COLO668 (cell line): Measurements from ENCODE around the gene DCLRE1B.

ENCODE experiments used
- DNase-seq: peaks from one replicate; lab custom pipeline; 2025; ENCODE audit not compliant: unreplicated experiment; lab: John Stamatoyannopoulos, UW

The DCLRE1B gene

GRCh38 chr1:113886417-113887401 lies 18.4 kb upstream of the DCLRE1B start:
- no peak for DNase-seq

- DNase-seq, result no peak
Observed at GRCh38 chr1:113887402-113888175, 17.5 kb upstream of the DCLRE1B start, which contains the start of gene BCL2L15. Gene BCL2L15, minus strand, starts transcription at chr1:113887581. Its CDS starts 206 bp downstream, at chr1:113887375.

- DNase-seq, result no peak
Observed at GRCh38 chr1:113890816-113891215, 14.3 kb upstream of the DCLRE1B start.

- DNase-seq, result no peak
Observed at GRCh38 chr1:113891631-113892220, 13.4 kb upstream of the DCLRE1B start.

- DNase-seq, result no peak
Observed at GRCh38 chr1:113893267-113893666, 11.9 kb upstream of the DCLRE1B start.

GRCh38 chr1:113895098-113895497 lies 10.0 kb upstream of the DCLRE1B start:
- DNase-seq, result no peak

GRCh38 chr1:113895961-113896360 lies 9.2 kb upstream of the DCLRE1B start:
- DNase-seq, result no peak

GRCh38 chr1:113898241-113898814 lies 6.8 kb upstream of the DCLRE1B start:
- no peak for DNase-seq

- no peak for DNase-seq
Observed at GRCh38 chr1:113899111-113899510, 6.0 kb upstream of the DCLRE1B start.

- no peak for DNase-seq
Observed at GRCh38 chr1:113901191-113901590, 3.9 kb upstream of the DCLRE1B start.

- DNase-seq, result peak; percentile 27
Observed at GRCh38 chr1:113903501-113904292, 1.4 kb upstream of the DCLRE1B start.

- DNase-seq, result no peak
Observed at GRCh38 chr1:113904293-113904673, 843 bp upstream of the DCLRE1B start.

- DNase-seq, result peak; percentile 52
Observed at GRCh38 chr1:113905435-113905861, 322 bp downstream of the DCLRE1B start.

- no peak for DNase-seq
Observed at GRCh38 chr1:113912594-113913311, 7.6 kb downstream of the DCLRE1B start.

- no peak for DNase-seq
Observed at GRCh38 chr1:113913312-113913668, 8.2 kb downstream of the DCLRE1B start.

GRCh38 chr1:113913887-113914664 lies 8.9 kb downstream of the DCLRE1B start:
- DNase-seq, result no peak

- DNase-seq, result no peak
Observed at GRCh38 chr1:113916974-113917373, 11.8 kb downstream of the DCLRE1B start.

- DNase-seq, result no peak
Observed at GRCh38 chr1:113917400-113918082, 12.4 kb downstream of the DCLRE1B start.
